NB4 (cell line): ENCODE measurements around the gene SYMPK.
A peak's percentile ranks its signal among the peaks of the same experiment; 100 is the strongest.

ENCODE experiments used
- POLR2A ChIP-seq: IDR thresholded peaks from 2 replicates; pipeline ENCODE4 v1.6.1; 2011; ENCODE audit warnings: mild to moderate bottlenecking; ENCODE audit not compliant: insufficient read length; ENCODE audit errors: extremely low read depth
- TF ChIP-seq, protein P1 (sequence below): IDR thresholded peaks from one replicate; pipeline ENCODE4 v1.5.1; 2012; ENCODE audit warnings: low read depth, low read length
- TF ChIP-seq, protein P2 (sequence below): IDR thresholded peaks from 2 replicates; pipeline ENCODE4 v1.6.1; 2011; ENCODE audit warnings: low read depth, low read length

- TF ChIP-seq, protein P1, sequence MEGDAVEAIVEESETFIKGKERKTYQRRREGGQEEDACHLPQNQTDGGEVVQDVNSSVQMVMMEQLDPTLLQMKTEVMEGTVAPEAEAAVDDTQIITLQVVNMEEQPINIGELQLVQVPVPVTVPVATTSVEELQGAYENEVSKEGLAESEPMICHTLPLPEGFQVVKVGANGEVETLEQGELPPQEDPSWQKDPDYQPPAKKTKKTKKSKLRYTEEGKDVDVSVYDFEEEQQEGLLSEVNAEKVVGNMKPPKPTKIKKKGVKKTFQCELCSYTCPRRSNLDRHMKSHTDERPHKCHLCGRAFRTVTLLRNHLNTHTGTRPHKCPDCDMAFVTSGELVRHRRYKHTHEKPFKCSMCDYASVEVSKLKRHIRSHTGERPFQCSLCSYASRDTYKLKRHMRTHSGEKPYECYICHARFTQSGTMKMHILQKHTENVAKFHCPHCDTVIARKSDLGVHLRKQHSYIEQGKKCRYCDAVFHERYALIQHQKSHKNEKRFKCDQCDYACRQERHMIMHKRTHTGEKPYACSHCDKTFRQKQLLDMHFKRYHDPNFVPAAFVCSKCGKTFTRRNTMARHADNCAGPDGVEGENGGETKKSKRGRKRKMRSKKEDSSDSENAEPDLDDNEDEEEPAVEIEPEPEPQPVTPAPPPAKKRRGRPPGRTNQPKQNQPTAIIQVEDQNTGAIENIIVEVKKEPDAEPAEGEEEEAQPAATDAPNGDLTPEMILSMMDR, result no peak
- peak; percentile 30 for TF ChIP-seq POLR2A
- TF ChIP-seq, protein P2, sequence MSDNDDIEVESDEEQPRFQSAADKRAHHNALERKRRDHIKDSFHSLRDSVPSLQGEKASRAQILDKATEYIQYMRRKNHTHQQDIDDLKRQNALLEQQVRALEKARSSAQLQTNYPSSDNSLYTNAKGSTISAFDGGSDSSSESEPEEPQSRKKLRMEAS, result 0 out of 2 replicates have a peak, but pooled peaks have one; percentile 24
Observed at GRCh38 chr19:45876411-45877197, 13.7 kb upstream of the SYMPK start.
